ENCODE data around the gene PBX1.

Gene PBX1

DNA sequence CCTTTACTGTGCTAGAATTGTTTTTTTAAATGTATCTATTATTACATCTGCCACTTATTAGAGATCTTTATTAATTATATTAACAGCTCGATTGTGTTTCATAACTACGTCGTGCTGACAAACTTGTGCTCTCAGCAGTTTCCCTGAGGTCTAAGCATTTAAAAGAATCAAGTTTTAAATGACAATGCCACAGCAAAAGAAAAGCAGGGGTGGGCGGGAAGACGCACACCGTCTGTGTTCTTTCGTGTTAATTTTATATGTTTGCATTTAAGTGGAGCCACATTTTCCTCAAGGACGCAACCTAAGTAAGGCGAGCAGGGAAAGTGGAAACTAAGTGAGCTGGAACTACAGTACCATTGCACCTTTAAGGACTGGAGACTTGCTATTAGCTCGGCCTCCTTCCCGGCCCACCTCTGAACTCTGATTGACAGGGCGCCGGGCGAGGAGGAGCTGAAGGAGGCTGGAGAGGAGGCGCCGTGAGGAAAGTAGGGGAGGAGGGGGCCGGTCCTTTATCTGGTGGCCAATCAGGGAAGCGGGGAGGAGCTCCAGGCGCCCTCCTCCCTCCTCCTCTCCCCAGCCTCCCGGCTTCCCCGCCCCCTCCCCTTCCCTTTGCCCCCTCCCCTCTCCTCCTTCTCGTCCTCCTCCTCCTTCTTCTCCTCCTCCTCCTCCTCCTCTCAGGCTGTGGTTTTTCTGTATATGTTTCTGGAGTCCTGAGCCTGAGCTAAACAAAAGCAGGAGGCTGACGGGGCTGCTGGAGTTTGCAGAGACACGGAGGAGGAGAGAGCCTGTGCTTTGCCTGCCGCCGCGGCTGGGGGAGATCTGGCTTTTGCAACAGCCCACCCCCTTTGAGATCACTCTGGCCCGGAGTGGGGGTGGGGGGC is at the start of gene PBX1:
Gene PBX1 (plus strand): TSS at position 724 of the 881 bp plus-strand sequence.
- TF ChIP-seq, protein P1, sequence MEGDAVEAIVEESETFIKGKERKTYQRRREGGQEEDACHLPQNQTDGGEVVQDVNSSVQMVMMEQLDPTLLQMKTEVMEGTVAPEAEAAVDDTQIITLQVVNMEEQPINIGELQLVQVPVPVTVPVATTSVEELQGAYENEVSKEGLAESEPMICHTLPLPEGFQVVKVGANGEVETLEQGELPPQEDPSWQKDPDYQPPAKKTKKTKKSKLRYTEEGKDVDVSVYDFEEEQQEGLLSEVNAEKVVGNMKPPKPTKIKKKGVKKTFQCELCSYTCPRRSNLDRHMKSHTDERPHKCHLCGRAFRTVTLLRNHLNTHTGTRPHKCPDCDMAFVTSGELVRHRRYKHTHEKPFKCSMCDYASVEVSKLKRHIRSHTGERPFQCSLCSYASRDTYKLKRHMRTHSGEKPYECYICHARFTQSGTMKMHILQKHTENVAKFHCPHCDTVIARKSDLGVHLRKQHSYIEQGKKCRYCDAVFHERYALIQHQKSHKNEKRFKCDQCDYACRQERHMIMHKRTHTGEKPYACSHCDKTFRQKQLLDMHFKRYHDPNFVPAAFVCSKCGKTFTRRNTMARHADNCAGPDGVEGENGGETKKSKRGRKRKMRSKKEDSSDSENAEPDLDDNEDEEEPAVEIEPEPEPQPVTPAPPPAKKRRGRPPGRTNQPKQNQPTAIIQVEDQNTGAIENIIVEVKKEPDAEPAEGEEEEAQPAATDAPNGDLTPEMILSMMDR (conservative IDR thresholded peaks at IDR 0.05), result no peak
- peak within 1 kb of the TSS; percentile 88 for H3K27ac ChIP-seq

DNA sequence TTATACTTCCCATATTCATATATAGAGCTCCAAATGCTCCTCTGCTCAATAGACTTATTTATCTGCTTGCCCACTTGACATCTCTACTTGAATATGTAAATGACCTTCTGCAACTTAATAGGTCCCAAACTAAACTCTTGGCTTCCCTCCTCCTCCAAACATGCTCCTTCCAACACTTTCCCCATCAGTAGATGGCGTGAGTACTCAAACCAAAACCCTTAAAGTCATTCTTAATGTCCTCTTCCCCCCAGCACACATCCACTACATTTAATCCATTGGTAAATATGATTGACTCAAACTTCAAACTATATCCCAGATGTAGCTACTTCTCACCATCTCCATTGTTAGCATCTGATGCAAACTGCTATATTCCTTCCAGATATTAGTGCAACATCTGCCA is 48.5 kb upstream of the PBX1 start:
- TF ChIP-seq, protein P1 (conservative IDR thresholded peaks at IDR 0.05), result peak; percentile 42
- H3K27ac ChIP-seq, result no peak overlapping the region

DNA sequence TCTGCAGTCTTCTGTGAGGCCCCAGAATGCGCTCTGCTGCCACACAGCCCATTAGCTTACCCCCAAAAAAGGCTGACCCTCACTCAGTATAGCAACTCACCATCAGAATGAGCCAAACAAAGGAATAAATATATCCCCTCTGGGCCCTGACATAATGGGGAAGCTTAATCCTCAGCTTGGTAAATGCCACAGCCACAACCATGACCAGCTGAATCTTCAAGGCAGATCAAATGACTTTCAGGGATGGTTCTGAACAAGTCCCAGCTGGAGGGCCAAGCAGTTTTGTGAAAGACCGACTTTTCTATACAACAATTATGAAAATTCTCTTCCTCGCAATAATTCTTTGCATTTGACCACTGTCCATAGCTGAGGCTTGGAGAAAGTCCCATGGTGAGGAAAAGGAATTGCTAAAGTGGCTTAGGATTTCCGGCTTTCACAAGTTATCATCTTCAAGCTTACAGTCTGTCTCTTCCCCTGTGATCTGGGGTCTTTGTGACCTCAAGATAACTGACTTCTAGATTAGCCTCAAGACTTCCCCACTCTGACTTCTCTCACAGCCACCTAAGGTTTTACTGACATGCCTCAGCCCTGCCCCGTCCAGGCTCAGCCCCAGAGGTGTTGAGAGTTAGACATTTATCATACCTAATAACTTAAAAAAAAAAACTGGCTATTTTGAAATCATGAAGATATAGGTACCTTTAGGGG is 47.8 kb upstream of the PBX1 start:
- TF ChIP-seq, protein P1 (conservative IDR thresholded peaks at IDR 0.05), result no peak
- no peak overlapping the region for H3K27ac ChIP-seq

DNA sequence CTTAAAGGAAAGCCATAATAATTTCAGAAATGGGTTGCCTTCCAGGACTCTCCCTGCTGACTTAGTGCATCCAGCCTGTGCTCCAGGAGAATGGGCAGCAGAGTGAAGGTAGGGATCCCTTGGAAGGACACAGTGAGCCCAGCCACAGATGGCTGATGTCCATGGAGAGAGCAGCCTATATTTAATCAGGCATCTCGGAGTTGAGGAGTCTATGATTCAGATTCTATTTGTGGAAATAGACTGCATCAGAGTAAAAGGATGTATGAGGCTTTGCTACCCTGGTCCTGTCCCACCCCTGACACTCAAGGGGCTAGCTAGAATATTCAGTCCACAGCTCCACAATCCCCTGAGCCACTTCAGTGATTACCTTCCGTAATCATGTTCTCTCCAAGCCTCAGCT is 43.8 kb upstream of the PBX1 start:
- TF ChIP-seq, protein P1 (conservative IDR thresholded peaks at IDR 0.05), result no peak
- H3K27ac ChIP-seq, result no peak overlapping the region

DNA sequence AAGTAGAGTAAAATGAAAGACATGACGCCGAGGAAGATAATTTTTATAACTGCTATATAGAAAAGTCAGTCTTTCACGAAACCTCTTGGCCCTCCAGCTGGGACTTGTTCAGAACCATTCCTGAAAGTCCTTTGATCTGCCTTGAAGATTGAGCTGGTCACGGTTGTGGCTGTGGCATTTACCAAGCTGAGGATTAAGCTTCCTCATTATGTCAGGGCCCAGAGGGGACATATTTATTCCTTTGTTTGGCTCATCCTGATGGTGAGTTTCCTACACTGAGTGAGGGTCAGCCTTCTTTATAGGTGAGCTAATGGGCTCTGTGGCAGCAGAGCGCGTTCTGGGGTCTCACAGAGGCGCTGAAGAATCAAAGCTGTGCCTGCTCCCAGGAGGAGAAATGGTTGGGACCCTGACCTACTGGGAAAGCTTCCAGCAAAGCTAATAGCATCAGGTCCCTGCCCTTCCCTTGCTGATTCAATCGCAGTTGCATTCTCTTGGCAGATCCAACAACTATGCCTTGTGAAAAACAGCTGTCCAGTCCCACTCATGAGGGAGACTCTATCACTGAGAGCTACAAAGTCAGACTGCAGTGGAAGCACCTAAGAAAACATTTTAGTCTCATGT is 43.2 kb upstream of the PBX1 start:
- TF ChIP-seq, protein P1 (conservative IDR thresholded peaks at IDR 0.05), result no peak
- H3K27ac ChIP-seq, result no peak overlapping the region

DNA sequence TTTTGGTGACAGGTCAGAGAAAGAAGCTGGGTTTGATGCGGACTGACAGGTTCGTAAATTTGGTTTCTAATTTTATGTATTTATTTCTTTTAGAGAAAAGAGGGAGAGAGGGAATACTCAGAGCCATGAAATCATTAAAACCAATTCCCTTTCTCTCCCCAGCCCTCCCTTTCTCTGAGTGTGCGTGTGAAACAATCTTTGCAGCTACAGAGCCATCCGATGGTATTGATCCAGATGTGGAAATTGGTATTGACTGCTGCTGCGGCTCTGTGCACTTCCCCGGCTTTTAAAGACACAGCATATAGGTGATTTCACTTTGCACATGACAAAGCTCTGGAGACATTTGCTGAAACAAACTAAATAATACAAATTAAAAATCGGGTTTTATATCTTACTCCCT is 42.4 kb upstream of the PBX1 start:
- no peak overlapping the region for H3K27ac ChIP-seq
- TF ChIP-seq, protein P1 (conservative IDR thresholded peaks at IDR 0.05), result no peak

DNA sequence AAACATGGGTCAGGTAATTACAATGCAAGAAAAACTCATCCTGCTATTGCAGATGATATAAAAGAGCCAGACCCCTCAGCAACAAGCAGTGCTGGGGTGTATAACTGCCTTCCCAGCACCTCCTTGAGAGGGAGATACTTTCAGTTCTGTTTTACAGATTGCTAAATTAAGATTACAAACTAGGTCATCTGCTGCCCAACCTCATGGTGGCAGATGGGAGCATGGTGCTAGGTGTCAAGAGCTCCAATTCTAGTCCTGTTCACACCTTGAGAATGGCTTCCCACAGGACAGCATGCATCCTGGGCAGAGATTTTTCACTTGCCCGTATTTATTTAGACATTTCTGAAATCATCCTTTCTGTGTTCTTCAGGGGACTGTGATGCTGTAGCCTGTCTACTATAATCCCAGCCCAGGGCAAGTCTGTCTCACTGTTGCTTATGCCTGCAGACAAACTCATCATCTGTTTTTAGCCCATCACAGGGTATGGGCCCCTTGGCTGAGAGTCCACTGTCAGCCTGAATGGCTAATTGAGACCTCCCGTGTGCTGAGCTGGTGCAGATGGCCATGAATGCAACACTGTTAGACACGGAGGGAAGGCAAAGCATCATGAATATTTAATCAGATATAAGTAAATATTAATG is 40.2 kb upstream of the PBX1 start:
- TF ChIP-seq, protein P1 (conservative IDR thresholded peaks at IDR 0.05), result no peak; the same call in 1 of the 2 replicates
- no peak overlapping the region for H3K27ac ChIP-seq

Measured in VCaP (cell line).